Measurements from ENCODE around the gene PHKB. TPM values are rescaled to one million over a fixed set of nuclear protein-coding genes. Genes with fewer than 3 reads are reported as not detected.

PHKB gene
- total and polyA plus RNA-seq, 4 donors, result 24.4 to 86.5 (median 42.7) TPM

DNA sequence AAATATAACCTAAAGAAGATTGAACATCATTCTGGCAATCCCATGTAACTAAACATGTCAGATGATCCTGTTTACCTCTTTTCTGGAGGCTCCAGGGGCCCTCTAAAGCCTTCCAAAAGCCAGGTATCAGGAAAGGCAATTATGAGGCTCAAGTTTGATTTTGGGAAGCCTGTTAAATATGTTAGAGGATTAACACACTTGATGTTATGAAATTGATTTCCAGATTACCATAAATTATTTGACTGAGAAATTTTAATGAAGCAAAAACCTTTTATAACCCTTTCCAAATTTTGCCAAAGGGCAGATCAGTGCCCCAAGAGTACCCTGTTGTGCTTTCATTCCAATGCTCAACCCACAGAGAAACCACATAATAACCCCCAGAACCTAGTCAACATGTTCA, 29.3 kb downstream of the PHKB start:
- ATAC-seq (ENCODE audit: low FRiP score) (no peak), DNase-seq (no peak)
- Histone ChIP-seq H3K4me1 (ENCODE audit: control insufficient read depth in 1 of 2, insufficient read depth in 2 of 2, low read length in 2 of 2) (no peaks in the 10 kb centered on the region), H3K27me3 (ENCODE audit: control insufficient read depth in 1 of 2, insufficient read depth in 2 of 2, low read length in 1 of 2) (no peaks in the 10 kb centered on the region), H3K4me3 (ENCODE audit: low read length in 2 of 2) (no peak overlapping the region), H3K36me3 (ENCODE audit: control insufficient read depth in 1 of 2, insufficient read depth in 2 of 2, low read length in 1 of 2) (no peaks in the 10 kb centered on the region), H3K27ac (ENCODE audit: low read depth in 1 of 2, low read length in 2 of 2) (no peak overlapping the region), H3K9me3 (ENCODE audit: control insufficient read depth, low read length) (no peaks in the 10 kb centered on the region)
- intact Hi-C loops (cut with DNase I), result no loop called here

DNA sequence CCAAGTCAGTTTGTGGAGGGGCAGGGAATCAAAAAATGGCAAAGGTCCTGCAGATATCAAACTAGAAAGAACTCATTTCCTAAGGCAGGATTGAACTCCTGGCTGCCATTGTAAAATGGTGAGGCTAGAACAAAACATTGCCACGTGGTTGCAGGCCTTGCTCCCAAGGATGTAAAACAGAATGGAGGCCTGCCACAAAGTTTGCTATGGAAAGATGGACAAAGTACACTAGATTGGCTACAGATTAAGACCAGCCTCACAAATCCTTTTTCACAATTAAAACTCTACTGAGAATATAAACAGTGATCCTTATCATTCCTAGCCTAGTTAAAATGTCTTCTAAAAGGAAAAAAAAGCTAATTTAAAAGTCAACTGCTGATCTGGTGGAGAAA, 30.9 kb downstream of the PHKB start:
- Histone ChIP-seq H3K4me1 (ENCODE audit: control insufficient read depth in 1 of 2, insufficient read depth in 2 of 2, low read length in 2 of 2) (no peaks in the 10 kb centered on the region), H3K4me3 (ENCODE audit: low read length in 2 of 2) (no peak overlapping the region), H3K27ac (ENCODE audit: low read depth in 1 of 2, low read length in 2 of 2) (no peak overlapping the region), H3K9me3 (ENCODE audit: control insufficient read depth, low read length) (no peaks in the 10 kb centered on the region), H3K36me3 (ENCODE audit: control insufficient read depth in 1 of 2, insufficient read depth in 2 of 2, low read length in 1 of 2) (no peaks in the 10 kb centered on the region), H3K27me3 (ENCODE audit: control insufficient read depth in 1 of 2, insufficient read depth in 2 of 2, low read length in 1 of 2) (no peaks in the 10 kb centered on the region)
- WGBS, 2 donors, result 29 to 59% methylated on average over 1 of the region's 1 CpG
- ATAC-seq (ENCODE audit: low FRiP score), result no peak
- DNase-seq, result no peak
- intact Hi-C loops (cut with DNase I), result no loop called here

DNA sequence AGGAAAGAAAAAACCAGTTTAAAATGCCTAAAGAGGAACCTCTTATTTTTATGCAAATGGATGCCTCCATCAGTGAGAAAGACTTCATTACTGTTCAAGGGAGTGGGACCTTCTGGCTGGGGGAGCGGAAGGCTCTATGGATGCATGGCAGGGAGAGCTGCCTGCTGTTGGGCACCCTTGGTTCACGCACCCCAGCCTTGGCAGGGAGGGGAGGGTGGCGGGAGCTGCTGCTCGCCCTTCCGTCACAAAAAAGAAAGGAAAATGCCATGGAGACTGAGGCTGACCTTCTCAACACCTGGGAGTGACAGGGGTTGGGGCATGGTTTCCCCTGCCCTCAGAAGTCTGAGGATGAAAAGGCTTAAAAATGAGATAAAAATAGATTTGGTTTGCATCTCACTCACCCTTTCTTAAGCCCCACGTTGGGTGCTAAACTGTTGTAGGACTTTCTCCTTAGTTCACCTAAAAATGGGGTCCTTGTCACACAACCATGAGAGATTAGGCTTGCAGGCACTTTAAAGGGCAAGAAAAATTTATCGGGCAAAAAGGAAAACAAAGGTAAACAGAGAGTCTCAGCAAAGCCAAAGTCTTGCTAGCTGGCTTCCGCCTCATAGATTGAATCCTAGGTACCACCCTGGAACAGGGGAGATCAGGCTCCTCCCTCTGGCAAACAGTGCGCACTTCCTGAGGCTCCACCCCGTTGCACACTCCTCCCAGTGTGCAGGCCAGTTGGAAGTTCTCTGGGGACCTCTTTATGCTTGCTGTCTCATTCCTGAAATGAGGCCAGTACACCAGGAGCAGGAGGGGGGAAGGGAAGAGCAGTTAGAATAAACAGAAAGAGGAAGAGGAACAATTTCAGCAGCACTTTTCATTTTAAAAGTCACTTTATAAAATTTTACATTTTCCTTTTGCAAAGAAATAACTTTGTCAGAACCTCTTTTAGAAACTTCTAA, 31.6 kb downstream of the PHKB start:
- peak overlapping the region in 1 of 2 donors; percentile 47 for H3K27ac ChIP-seq (ENCODE audit: low read depth in 1 of 2, low read length in 2 of 2)
- intact Hi-C loops (cut with DNase I), result no loop called here
- no peaks in the 10 kb centered on the region for H3K36me3 ChIP-seq (ENCODE audit: control insufficient read depth in 1 of 2, insufficient read depth in 2 of 2, low read length in 1 of 2)
- no peak overlapping the region for H3K4me3 ChIP-seq (ENCODE audit: low read length in 2 of 2)
- DNase-seq, result peak; percentile 86 to 88
- H3K27me3 ChIP-seq (ENCODE audit: control insufficient read depth in 1 of 2, insufficient read depth in 2 of 2, low read length in 1 of 2), result no peaks in the 10 kb centered on the region
- no peaks in the 10 kb centered on the region for H3K9me3 ChIP-seq (ENCODE audit: control insufficient read depth, low read length)
- ATAC-seq (ENCODE audit: low FRiP score), result peak; percentile 92
- WGBS, 2 donors, result 57 to 65% methylated on average over 10 of the region's 10 CpGs
- no peaks in the 10 kb centered on the region for H3K4me1 ChIP-seq (ENCODE audit: control insufficient read depth in 1 of 2, insufficient read depth in 2 of 2, low read length in 2 of 2)

DNA sequence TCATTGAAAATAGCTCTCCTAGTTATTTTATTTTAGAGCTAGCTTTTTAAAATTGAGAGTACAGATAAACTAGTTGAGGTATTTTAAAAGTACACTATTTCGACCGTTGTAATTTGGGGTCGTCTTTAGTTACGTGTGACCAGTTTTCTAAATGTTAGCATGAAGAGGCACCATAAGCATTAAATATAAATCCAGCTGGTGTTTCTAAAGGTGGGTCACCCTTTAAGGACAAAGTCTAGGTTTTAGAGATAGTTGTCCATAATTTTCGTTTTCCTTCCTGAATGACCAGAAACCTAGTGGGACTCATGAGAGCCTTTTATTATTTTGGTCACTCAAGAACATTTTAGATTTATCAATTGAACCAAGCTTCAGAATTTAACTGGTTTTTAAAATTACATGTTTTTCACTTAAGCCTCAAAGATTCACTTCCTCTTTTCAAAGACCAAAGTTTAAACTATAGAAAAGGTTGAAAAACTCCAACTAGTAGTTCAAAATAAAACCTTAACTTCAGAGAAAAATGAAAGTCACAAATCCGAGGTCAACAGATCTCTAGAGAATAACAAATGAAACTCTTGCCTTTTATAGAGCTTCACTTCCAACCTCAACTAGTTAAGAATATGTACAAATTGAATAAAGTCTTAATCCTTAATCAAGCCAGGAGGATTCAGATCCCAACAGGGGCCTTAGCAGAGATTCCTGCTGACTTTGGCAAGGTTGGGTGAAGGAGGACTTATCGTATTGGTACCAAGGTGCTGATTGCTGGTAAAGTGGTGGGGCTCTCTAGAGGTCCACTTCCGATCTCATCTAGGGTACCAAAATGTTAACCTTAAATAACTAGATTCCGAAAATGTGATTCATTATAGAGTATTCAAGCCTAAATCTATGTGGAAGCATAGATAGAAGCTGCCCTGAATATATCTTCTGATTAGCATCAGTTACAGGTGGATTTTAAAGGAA, 32.5 kb downstream of the PHKB start:
- intact Hi-C loops (cut with DNase I), result no loop called here
- WGBS, 2 donors, result 43 to 71% methylated on average over 9 of the region's 9 CpGs

DNA sequence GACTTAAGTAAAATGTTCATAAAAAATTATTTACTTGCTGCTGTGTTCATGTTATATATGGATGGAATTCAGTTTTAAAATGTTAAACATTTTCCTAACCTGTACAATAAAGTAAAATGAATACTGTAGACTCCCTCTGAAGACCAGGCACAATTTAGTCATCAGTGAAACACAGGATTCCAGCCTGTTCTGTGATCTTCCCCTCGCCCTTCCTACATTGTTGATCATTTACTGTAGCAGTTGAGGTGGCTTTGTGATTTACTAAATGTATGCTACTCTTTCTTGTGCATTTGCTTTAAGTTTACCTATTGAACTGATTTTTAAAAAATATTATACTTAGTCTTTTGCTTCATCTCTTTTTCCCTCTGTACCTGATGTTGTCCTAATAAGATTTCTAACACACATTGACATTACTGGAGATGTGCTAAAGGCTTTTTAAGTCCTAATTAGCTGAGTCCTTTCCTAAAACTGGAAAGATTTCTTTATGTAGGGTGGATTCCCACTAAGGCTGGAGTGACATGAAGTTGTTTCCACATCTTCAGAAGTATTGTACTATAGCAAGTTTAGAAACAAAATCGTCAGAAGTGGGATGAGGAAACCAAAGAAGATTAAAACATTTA, 38.1 kb downstream of the PHKB start:
- WGBS, 2 donors, result 96 to 97% methylated on average over 2 of the region's 2 CpGs
- Histone ChIP-seq H3K4me1 (ENCODE audit: control insufficient read depth in 1 of 2, insufficient read depth in 2 of 2, low read length in 2 of 2) (no peaks in the 10 kb centered on the region), H3K27ac (ENCODE audit: low read depth in 1 of 2, low read length in 2 of 2) (no peak overlapping the region), H3K36me3 (ENCODE audit: control insufficient read depth in 1 of 2, insufficient read depth in 2 of 2, low read length in 1 of 2) (peaks cover 0 to 15% of the 10 kb centered on the region in 2 donors), H3K9me3 (ENCODE audit: control insufficient read depth, low read length) (no peaks in the 10 kb centered on the region), H3K4me3 (ENCODE audit: low read length in 2 of 2) (no peak overlapping the region), H3K27me3 (ENCODE audit: control insufficient read depth in 1 of 2, insufficient read depth in 2 of 2, low read length in 1 of 2) (no peaks in the 10 kb centered on the region)
- DNase-seq (no peak), ATAC-seq (ENCODE audit: low FRiP score) (no peak)
- intact Hi-C loops (cut with DNase I), result no loop called here

More for the DNA sequence above, 32.5 kb downstream of the PHKB start:
- no peaks in the 10 kb centered on the region for H3K27me3 ChIP-seq (ENCODE audit: control insufficient read depth in 1 of 2, insufficient read depth in 2 of 2, low read length in 1 of 2)
- ATAC-seq (ENCODE audit: low FRiP score) (no peak), DNase-seq (no peak)
- no peaks in the 10 kb centered on the region for H3K9me3 ChIP-seq (ENCODE audit: control insufficient read depth, low read length)
- H3K36me3 ChIP-seq (ENCODE audit: control insufficient read depth in 1 of 2, insufficient read depth in 2 of 2, low read length in 1 of 2), result peaks cover 0 to 2% of the 10 kb centered on the region in 2 donors
- H3K4me3 ChIP-seq (ENCODE audit: low read length in 2 of 2), result no peak overlapping the region
- H3K4me1 ChIP-seq (ENCODE audit: control insufficient read depth in 1 of 2, insufficient read depth in 2 of 2, low read length in 2 of 2), result no peaks in the 10 kb centered on the region
- H3K27ac ChIP-seq (ENCODE audit: low read depth in 1 of 2, low read length in 2 of 2), result no peak overlapping the region

DNA sequence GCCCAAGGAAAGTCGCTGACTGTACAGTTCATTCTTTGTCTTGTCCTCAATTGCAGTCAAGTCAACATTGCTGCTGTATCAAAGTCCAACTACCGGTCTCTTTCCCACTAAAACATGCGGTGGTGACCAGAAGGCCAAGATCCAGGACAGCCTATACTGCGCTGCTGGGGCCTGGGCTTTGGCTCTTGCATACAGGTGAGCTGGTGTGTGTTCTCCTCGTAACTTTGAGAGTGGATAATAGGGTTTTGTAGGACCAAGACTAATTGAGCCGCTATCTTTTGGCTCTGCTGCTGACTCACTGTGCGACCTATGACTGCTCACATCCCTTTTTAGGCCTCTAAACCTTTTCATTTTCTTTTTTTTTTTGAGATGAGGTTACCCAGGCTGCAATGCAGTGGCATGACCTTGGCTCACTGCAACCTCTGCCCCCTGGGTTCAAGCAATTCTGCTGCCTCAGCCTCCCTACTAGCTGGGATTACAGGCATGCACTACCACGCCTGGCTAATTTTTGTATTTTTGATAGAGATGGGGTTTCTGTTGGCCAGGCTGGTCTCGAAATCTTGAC, 38.7 kb downstream of the PHKB start:
- Histone ChIP-seq H3K4me1 (ENCODE audit: control insufficient read depth in 1 of 2, insufficient read depth in 2 of 2, low read length in 2 of 2) (no peaks in the 10 kb centered on the region), H3K9me3 (ENCODE audit: control insufficient read depth, low read length) (no peaks in the 10 kb centered on the region), H3K4me3 (ENCODE audit: low read length in 2 of 2) (no peak overlapping the region), H3K27me3 (ENCODE audit: control insufficient read depth in 1 of 2, insufficient read depth in 2 of 2, low read length in 1 of 2) (no peaks in the 10 kb centered on the region), H3K36me3 (ENCODE audit: control insufficient read depth in 1 of 2, insufficient read depth in 2 of 2, low read length in 1 of 2) (peaks cover 0 to 17% of the 10 kb centered on the region in 2 donors), H3K27ac (ENCODE audit: low read depth in 1 of 2, low read length in 2 of 2) (no peak overlapping the region)
- ATAC-seq (ENCODE audit: low FRiP score), result no peak
- 97 to 98% methylated on average over 9 of the region's 9 CpGs for WGBS, 2 donors
- intact Hi-C loops (cut with DNase I), result no loop called here
- no peak for DNase-seq

DNA sequence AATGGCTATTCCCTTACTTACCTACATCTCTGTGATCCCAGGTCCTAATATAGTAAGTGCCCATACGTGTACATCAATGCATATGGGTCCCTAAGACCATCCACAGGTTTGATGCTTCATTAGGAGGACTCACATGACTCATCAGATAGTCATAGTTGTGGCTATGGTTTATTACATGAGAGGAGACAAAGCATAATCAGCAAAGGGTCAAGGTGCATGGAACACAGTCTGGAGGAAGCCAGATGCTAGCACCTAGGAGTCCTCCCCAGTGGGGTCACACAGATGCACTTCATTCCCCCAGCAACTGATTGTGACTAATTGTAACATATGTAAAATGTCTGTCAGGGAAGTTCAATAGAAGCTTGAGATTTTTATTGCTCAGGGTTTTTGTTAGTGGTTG, 42.8 kb downstream of the PHKB start:
- WGBS, 2 donors, result 96 to 97% methylated on average over 1 of the region's 1 CpG
- ATAC-seq (ENCODE audit: low FRiP score) (no peak), DNase-seq (no peak)
- H3K4me1 ChIP-seq (ENCODE audit: control insufficient read depth in 1 of 2, insufficient read depth in 2 of 2, low read length in 2 of 2), result no peaks in the 10 kb centered on the region
- no peak overlapping the region for H3K27ac ChIP-seq (ENCODE audit: low read depth in 1 of 2, low read length in 2 of 2)
- H3K27me3 ChIP-seq (ENCODE audit: control insufficient read depth in 1 of 2, insufficient read depth in 2 of 2, low read length in 1 of 2), result no peaks in the 10 kb centered on the region
- H3K9me3 ChIP-seq (ENCODE audit: control insufficient read depth, low read length), result no peaks in the 10 kb centered on the region
- no peak overlapping the region for H3K4me3 ChIP-seq (ENCODE audit: low read length in 2 of 2)
- peaks cover 0 to 15% of the 10 kb centered on the region in 2 donors for H3K36me3 ChIP-seq (ENCODE audit: control insufficient read depth in 1 of 2, insufficient read depth in 2 of 2, low read length in 1 of 2)
- intact Hi-C loops (cut with DNase I), result no loop called here

DNA sequence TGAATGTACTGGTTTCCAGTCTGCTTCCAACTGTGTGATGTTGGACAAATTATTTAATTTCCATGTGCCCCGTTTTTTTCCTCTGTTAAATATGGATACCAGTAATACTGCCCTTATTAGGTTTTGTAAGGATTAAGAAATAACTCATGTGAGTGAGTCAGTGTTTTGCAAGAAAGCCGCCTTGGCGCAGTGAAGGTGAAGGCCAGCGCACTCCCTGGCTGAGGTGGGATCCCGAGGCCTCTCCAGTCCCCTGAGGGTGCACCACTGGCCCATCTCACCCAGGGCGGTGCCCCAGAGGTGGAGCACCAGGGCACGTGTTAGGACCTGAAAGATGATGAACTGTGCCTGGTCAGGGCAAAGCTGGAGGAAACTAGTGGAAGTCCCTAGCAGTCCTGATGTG, 43.5 kb downstream of the PHKB start:
- Histone ChIP-seq H3K9me3 (ENCODE audit: control insufficient read depth, low read length) (no peaks in the 10 kb centered on the region), H3K4me3 (ENCODE audit: low read length in 2 of 2) (no peak overlapping the region), H3K27me3 (ENCODE audit: control insufficient read depth in 1 of 2, insufficient read depth in 2 of 2, low read length in 1 of 2) (no peaks in the 10 kb centered on the region), H3K36me3 (ENCODE audit: control insufficient read depth in 1 of 2, insufficient read depth in 2 of 2, low read length in 1 of 2) (peaks cover 0 to 12% of the 10 kb centered on the region in 2 donors), H3K27ac (ENCODE audit: low read depth in 1 of 2, low read length in 2 of 2) (no peak overlapping the region), H3K4me1 (ENCODE audit: control insufficient read depth in 1 of 2, insufficient read depth in 2 of 2, low read length in 2 of 2) (no peaks in the 10 kb centered on the region)
- intact Hi-C loops (cut with DNase I), result no loop called here
- DNase-seq (no peak), ATAC-seq (ENCODE audit: low FRiP score) (no peak)
- 92 to 100% methylated on average over 7 of the region's 7 CpGs for WGBS, 2 donors

All from aorta (tissue), 5 donors.